Embryonic facial prominence (tissue), 1 donor: ENCODE measurements around the gene MBD5.
"Not testable (repeated sequence)": the region's sequence is repeated elsewhere in the genome, so short reads cannot be mapped to it uniquely, and the experiment has no call there.

ENCODE experiments used
- DNase-seq: peaks from one replicate; pipeline ENCODE4 v3.0.0-alpha.2; 2016; ENCODE audit errors: extremely low spot score

The MBD5 gene

GRCh38 chr2:148021059-148021861, at the start of gene MBD5:
MBD5 (plus strand) TSS chr2:148021091.
- DNase-seq, result peak; percentile 36

- DNase-seq, result no peak
Observed at GRCh38 chr2:147976102-147976501, 44.8 kb upstream of the MBD5 start.

GRCh38 chr2:147977679-147978078, 43.2 kb upstream of the MBD5 start:
- DNase-seq, result no peak

GRCh38 chr2:147980940-147981528, 39.9 kb upstream of the MBD5 start:
- no peak for DNase-seq

- no peak for DNase-seq
Observed at GRCh38 chr2:147989102-147989501, 31.8 kb upstream of the MBD5 start.

GRCh38 chr2:147989809-147990403, 31.0 kb upstream of the MBD5 start:
- peak; percentile 20 for DNase-seq

- DNase-seq, result not testable (repeated sequence)
Observed at GRCh38 chr2:147994965-147995364, 25.9 kb upstream of the MBD5 start.

GRCh38 chr2:147996828-147997227, 24.1 kb upstream of the MBD5 start:
- no peak for DNase-seq

GRCh38 chr2:147998203-147998602, 22.7 kb upstream of the MBD5 start:
- DNase-seq, result no peak

- DNase-seq, result no peak
Observed at GRCh38 chr2:147999126-147999525, 21.8 kb upstream of the MBD5 start.

GRCh38 chr2:148000095-148000494, 20.8 kb upstream of the MBD5 start:
- no peak for DNase-seq

GRCh38 chr2:148002420-148002819, 18.5 kb upstream of the MBD5 start:
- not testable (repeated sequence) for DNase-seq

- DNase-seq, result no peak
Observed at GRCh38 chr2:148006249-148007007, 14.5 kb upstream of the MBD5 start.

- DNase-seq, result no peak
Observed at GRCh38 chr2:148007219-148007900, 13.5 kb upstream of the MBD5 start.

- DNase-seq, result not testable (repeated sequence)
Observed at GRCh38 chr2:148008411-148008810, 12.5 kb upstream of the MBD5 start.

GRCh38 chr2:148013876-148014275, 7.0 kb upstream of the MBD5 start:
- DNase-seq, result no peak

- no peak for DNase-seq
Observed at GRCh38 chr2:148014616-148015015, 6.3 kb upstream of the MBD5 start.

- peak; percentile 100 for DNase-seq
Observed at GRCh38 chr2:148020111-148021058, 506 bp upstream of the MBD5 start, which contains the start of gene ORC4. ORC4 (minus strand) TSS chr2:148020737; CDS start chr2:147975958, 44,779 bp downstream.

GRCh38 chr2:148021886-148022285, 995 bp downstream of the MBD5 start:
- no peak for DNase-seq

- DNase-seq, result no peak
Observed at GRCh38 chr2:148022351-148022750, 1.5 kb downstream of the MBD5 start.
